ENCODE results near the gene FAM3B.

Gene FAM3B

GRCh38 chr21:41318218-41318617 is 1.6 kb downstream of the FAM3B start:
- no peak for DNase-seq (ENCODE audit: low read depth in 2 of 2)

- DNase-seq (ENCODE audit: low read depth in 2 of 2), result no peak
Observed at GRCh38 chr21:41319273-41319672, 2.7 kb downstream of the FAM3B start.

- no peak for DNase-seq (ENCODE audit: low read depth in 2 of 2)
Observed at GRCh38 chr21:41321211-41321907, 4.8 kb downstream of the FAM3B start.

GRCh38 chr21:41321908-41322495 is 5.4 kb downstream of the FAM3B start:
- DNase-seq (ENCODE audit: low read depth in 2 of 2), result no peak

GRCh38 chr21:41322496-41323382 is 6.1 kb downstream of the FAM3B start:
- DNase-seq (ENCODE audit: low read depth in 2 of 2), result no peak

GRCh38 chr21:41325138-41325912 is 8.7 kb downstream of the FAM3B start:
- no peak for DNase-seq (ENCODE audit: low read depth in 2 of 2)

- DNase-seq (ENCODE audit: low read depth in 2 of 2), result no peak
Observed at GRCh38 chr21:41326414-41327080, 9.9 kb downstream of the FAM3B start.

- DNase-seq (ENCODE audit: low read depth in 2 of 2), result no peak
Observed at GRCh38 chr21:41327753-41328152, 11.2 kb downstream of the FAM3B start.

GRCh38 chr21:41328660-41329607 is 12.3 kb downstream of the FAM3B start:
- DNase-seq (ENCODE audit: low read depth in 2 of 2), result no peak

GRCh38 chr21:41333752-41334151 is 17.2 kb downstream of the FAM3B start:
- DNase-seq (ENCODE audit: low read depth in 2 of 2), result no peak

- no peak for DNase-seq (ENCODE audit: low read depth in 2 of 2)
Observed at GRCh38 chr21:41337515-41337914, 20.9 kb downstream of the FAM3B start.

- no peak for DNase-seq (ENCODE audit: low read depth in 2 of 2)
Observed at GRCh38 chr21:41338455-41338854, 21.9 kb downstream of the FAM3B start.

GRCh38 chr21:41342035-41342434 is 25.4 kb downstream of the FAM3B start:
- DNase-seq (ENCODE audit: low read depth in 2 of 2), result no peak

- no peak for DNase-seq (ENCODE audit: low read depth in 2 of 2)
Observed at GRCh38 chr21:41344146-41344545, 27.5 kb downstream of the FAM3B start.

- DNase-seq (ENCODE audit: low read depth in 2 of 2), result no peak
Observed at GRCh38 chr21:41345356-41345755, 28.8 kb downstream of the FAM3B start.

- DNase-seq (ENCODE audit: low read depth in 2 of 2), result no peak
Observed at GRCh38 chr21:41345934-41346685, 29.5 kb downstream of the FAM3B start.

GRCh38 chr21:41346758-41347157 is 30.2 kb downstream of the FAM3B start:
- no peak for DNase-seq (ENCODE audit: low read depth in 2 of 2)

- DNase-seq (ENCODE audit: low read depth in 2 of 2), result no peak
Observed at GRCh38 chr21:41348434-41348833, 31.8 kb downstream of the FAM3B start.

- no peak for DNase-seq (ENCODE audit: low read depth in 2 of 2)
Observed at GRCh38 chr21:41349126-41349525, 32.5 kb downstream of the FAM3B start.

All from stimulated activated CD4-positive, alpha-beta T cell treated with anti-CD3 and anti-CD28 coated beads, Interleukin-15, amount 100 ng/mL, for 48 hours (primary cell).